H7 (cell line): Measurements from ENCODE around the gene LRRIQ3. TPM values are rescaled to one million over a fixed set of nuclear protein-coding genes. Genes with fewer than 3 reads are reported as not detected.
A peak's percentile ranks its signal among the peaks of the same experiment; 100 is the strongest.

Experiments used
- DNase-seq: peaks from one replicate; pipeline ENCODE4 v3.0.0; 2012
- H3K27me3 ChIP-seq: 2 replicates; pipeline ENCODE4 v1.6.0; 2011; ENCODE audit warnings: mild to moderate bottlenecking, low read length; ENCODE audit not compliant: control insufficient read depth, insufficient read depth
- H3K36me3 ChIP-seq: replicated peaks from 2 replicates; pipeline ENCODE4 v1.5.1; 2011; ENCODE audit warnings: low read length; ENCODE audit not compliant: control insufficient read depth, insufficient read depth
- H3K4me3 ChIP-seq: 2 replicates; pipeline ENCODE4 v1.5.1; 2011; ENCODE audit warnings: low read depth, mild to moderate bottlenecking, control low read depth, low read length, moderate library complexity; ENCODE audit not compliant: insufficient read depth
- total RNA-seq: library from RNA; depleted of rRNA; stranded (reverse); fragments of >200 nt; shearing (Covaris generic); gene quantifications from 2 replicates; pipeline ENCODE4 v1.2.3, GENCODE V29; 2014; rRNA removed

Gene LRRIQ3
- total RNA-seq, result 0.42 and 0.96 TPM in 2 replicates

GRCh38 chr1:74197657-74198552, at the start of gene LRRIQ3, which contains the start of gene FPGT:
Gene LRRIQ3, minus strand, starts transcription at chr1:74198176. Its CDS starts 14,492 bp downstream, at chr1:74183684.
Gene FPGT, plus strand, starts transcription at chr1:74198242. Its CDS starts 37 bp downstream, at chr1:74198279.
- H3K4me3 ChIP-seq, result peak within 1 kb of the TSS; percentile 70
- H3K36me3 ChIP-seq, result no peaks in the 10 kb centered on the region
- H3K27me3 ChIP-seq, result no peaks in the 10 kb centered on the region
- peak; percentile 89 for DNase-seq

DNA sequence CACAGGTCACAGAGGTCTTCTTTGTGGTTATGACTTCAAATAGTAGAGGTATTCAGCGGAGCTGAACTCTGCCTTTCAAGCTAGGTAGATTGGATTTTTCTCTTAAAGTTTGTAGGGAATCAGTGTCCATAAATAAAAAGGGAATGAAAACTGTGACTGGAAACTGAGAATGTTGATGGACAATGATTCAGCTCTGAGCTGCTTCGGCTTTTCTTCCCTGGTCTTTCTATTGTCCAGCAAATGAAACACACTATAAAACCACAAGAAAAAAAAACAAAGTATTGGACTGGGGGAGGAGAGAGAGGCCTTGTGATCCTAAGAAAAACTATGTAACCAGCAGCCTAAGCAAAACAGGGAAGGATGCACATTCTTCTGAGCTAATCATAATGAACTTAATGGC, 48.3 kb upstream of the LRRIQ3 start:
- no peak overlapping the region for H3K4me3 ChIP-seq
- peaks cover 6% of the 10 kb centered on the region for H3K27me3 ChIP-seq
- no peaks in the 10 kb centered on the region for H3K36me3 ChIP-seq
- DNase-seq, result no peak

GRCh38 chr1:74245168-74245772, 47.3 kb upstream of the LRRIQ3 start:
- no peak overlapping the region for H3K4me3 ChIP-seq
- peaks cover 6% of the 10 kb centered on the region for H3K27me3 ChIP-seq
- peak; percentile 67 for DNase-seq
- no peaks in the 10 kb centered on the region for H3K36me3 ChIP-seq

GRCh38 chr1:74237787-74238186, 39.8 kb upstream of the LRRIQ3 start:
- Histone ChIP-seq H3K27me3 (no peaks in the 10 kb centered on the region), H3K36me3 (no peaks in the 10 kb centered on the region)
- no peak for DNase-seq

GRCh38 chr1:74237035-74237434, 39.1 kb upstream of the LRRIQ3 start:
- Histone ChIP-seq H3K36me3 (no peaks in the 10 kb centered on the region), H3K4me3 (no peak overlapping the region), H3K27me3 (no peaks in the 10 kb centered on the region)
- no peak for DNase-seq

More at GRCh38 chr1:74237787-74238186, 39.8 kb upstream of the LRRIQ3 start:
- no peak overlapping the region for H3K4me3 ChIP-seq

GRCh38 chr1:74236440-74236839, 38.5 kb upstream of the LRRIQ3 start:
- H3K27me3 ChIP-seq, result no peaks in the 10 kb centered on the region

DNA sequence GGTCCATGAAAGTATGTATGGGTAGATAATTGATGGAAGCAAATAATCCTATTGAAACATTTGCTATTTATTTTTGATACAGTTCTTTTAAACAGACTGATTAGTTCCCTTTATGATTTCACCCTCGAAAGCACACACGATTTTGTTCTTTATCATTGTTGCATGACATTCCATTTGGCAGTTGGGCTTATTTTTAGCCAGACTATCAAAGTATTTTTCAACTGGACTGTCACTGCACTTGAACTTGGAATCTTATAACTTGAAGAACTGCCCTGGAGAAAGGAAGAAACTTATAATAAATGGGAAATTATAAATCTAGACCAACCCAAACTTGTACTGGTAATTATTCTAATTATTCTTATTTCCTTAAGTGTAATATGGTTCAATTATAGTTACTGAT, 37.2 kb upstream of the LRRIQ3 start, which contains the start of gene TNNI3K:
TSS of gene TNNI3K (plus strand) at position 235 of the 400 bp plus-strand sequence. CDS start at position 300, 65 bp downstream.
- Histone ChIP-seq H3K27me3 (no peaks in the 10 kb centered on the region), H3K36me3 (no peaks in the 10 kb centered on the region), H3K4me3 (no peak within 1 kb of the TSS)
- no peak for DNase-seq

More at GRCh38 chr1:74236440-74236839, 38.5 kb upstream of the LRRIQ3 start:
- DNase-seq, result no peak
- no peak overlapping the region for H3K4me3 ChIP-seq
- H3K36me3 ChIP-seq, result no peaks in the 10 kb centered on the region

- DNase-seq, result no peak
- Histone ChIP-seq H3K4me3 (no peak overlapping the region), H3K27me3 (no peaks in the 10 kb centered on the region)
Observed at GRCh38 chr1:74223453-74223852, 25.5 kb upstream of the LRRIQ3 start.

DNA sequence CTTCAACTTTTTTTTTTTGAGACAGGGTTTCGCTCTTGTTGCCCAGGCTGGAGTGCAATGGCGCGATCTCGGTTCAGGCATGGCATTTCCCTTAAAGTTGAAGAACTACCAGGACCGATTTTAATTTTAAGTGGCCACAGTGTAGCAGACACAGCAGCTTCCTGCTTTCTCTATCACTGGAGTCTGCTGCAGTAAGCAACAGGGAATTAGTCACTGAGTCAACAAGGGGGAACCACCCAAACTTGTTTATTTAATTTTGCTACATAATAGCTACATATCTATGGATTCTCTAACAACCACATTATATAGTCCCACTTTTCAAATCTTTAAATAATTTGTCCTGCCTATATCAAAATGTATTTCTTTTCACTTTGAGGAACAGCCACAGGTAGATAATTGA, 24.7 kb upstream of the LRRIQ3 start:
- no peak for DNase-seq
- H3K36me3 ChIP-seq, result no peaks in the 10 kb centered on the region
- no peak overlapping the region for H3K4me3 ChIP-seq
- no peaks in the 10 kb centered on the region for H3K27me3 ChIP-seq

More at GRCh38 chr1:74223453-74223852, 25.5 kb upstream of the LRRIQ3 start:
- no peaks in the 10 kb centered on the region for H3K36me3 ChIP-seq

- Histone ChIP-seq H3K27me3 (no peaks in the 10 kb centered on the region), H3K36me3 (no peaks in the 10 kb centered on the region), H3K4me3 (no peak overlapping the region)
- DNase-seq, result no peak
Observed at GRCh38 chr1:74215229-74215628, 17.3 kb upstream of the LRRIQ3 start.

- no peak for DNase-seq
- no peak overlapping the region for H3K4me3 ChIP-seq
- no peaks in the 10 kb centered on the region for H3K36me3 ChIP-seq
- H3K27me3 ChIP-seq, result no peaks in the 10 kb centered on the region
Observed at GRCh38 chr1:74205266-74205665, 7.3 kb upstream of the LRRIQ3 start.

GRCh38 chr1:74199504-74199903, 1.5 kb upstream of the LRRIQ3 start:
- no peaks in the 10 kb centered on the region for H3K36me3 ChIP-seq
- no peak for DNase-seq
- H3K4me3 ChIP-seq, result no peak overlapping the region
- H3K27me3 ChIP-seq, result no peaks in the 10 kb centered on the region

GRCh38 chr1:74197255-74197654, 721 bp downstream of the LRRIQ3 start:
- Histone ChIP-seq H3K4me3 (no peak overlapping the region; the same call in 1 of the 2 replicates), H3K36me3 (no peaks in the 10 kb centered on the region), H3K27me3 (no peaks in the 10 kb centered on the region)
- DNase-seq, result no peak

GRCh38 chr1:74195339-74195738, 2.6 kb downstream of the LRRIQ3 start:
- Histone ChIP-seq H3K27me3 (no peaks in the 10 kb centered on the region), H3K36me3 (no peaks in the 10 kb centered on the region), H3K4me3 (no peak overlapping the region)
- DNase-seq, result no peak

GRCh38 chr1:74193908-74194307, 4.1 kb downstream of the LRRIQ3 start:
- DNase-seq, result no peak
- Histone ChIP-seq H3K27me3 (no peaks in the 10 kb centered on the region), H3K4me3 (no peak overlapping the region), H3K36me3 (no peaks in the 10 kb centered on the region)
